IMR-90 (cell line): ENCODE data around the gene ELK3. TPM values are rescaled to one million over a fixed set of nuclear protein-coding genes. Genes with fewer than 3 reads are reported as not detected.
A peak's percentile ranks its signal among the peaks of the same experiment; 100 is the strongest.

Experiments used
- ATAC-seq: fragments of 200-7000 bp; cut with Tn5 transposase; 2 replicates; pipeline ENCODE4 v1.9.1; 2020; ENCODE audit warnings: low read depth, mild to moderate bottlenecking, moderate library complexity
- BruUV-seq: library from RNA; stranded (reverse); fragments of 400-500 nt; replicated peaks from 2 replicates; lab custom pipeline; 2021; lab: Mats Ljungman, UMichigan
- CTCF ChIA-PET: fragments of 300-600 bp; formaldehyde crosslinking; extraction: SDS; loops from one replicate; lab custom pipeline; 2021; ENCODE audit warnings: antibody characterized with exemption; lab: Yijun Ruan, JAX
- POLR2A ChIA-PET: fragments of 300-600 bp; sonication (Branson Sonifier 250); formaldehyde crosslinking; loops from one replicate; lab custom pipeline; 2022; ENCODE audit warnings: antibody characterized with exemption; ENCODE audit not compliant: unreplicated experiment; lab: Charles Lee
- DNase-seq: peaks from one replicate; pipeline ENCODE4 v3.0.0; 2013
- H2AFZ ChIP-seq: replicated peaks from 2 replicates; pipeline ENCODE3; 2013; ENCODE audit warnings: low read length, mild to moderate bottlenecking; ENCODE audit not compliant: poor library complexity
- H2AK5ac ChIP-seq: 2 replicates; pipeline ENCODE4 v1.6.1; 2013; ENCODE audit warnings: low read depth, low read length, inconsistent platforms
- H2AK9ac ChIP-seq: replicated peaks from 2 replicates; pipeline ENCODE3; 2013; ENCODE audit warnings: mild to moderate bottlenecking, low read depth, low read length, moderate library complexity; ENCODE audit not compliant: poor library complexity
- H2BK120ac ChIP-seq: 2 replicates; pipeline ENCODE4 v1.6.1; 2013; ENCODE audit warnings: low read depth, low read length, inconsistent platforms
- H2BK15ac ChIP-seq: 3 replicates; pipeline ENCODE4 v1.6.1; 2013; ENCODE audit warnings: low read depth, low read length, inconsistent platforms
- H2BK20ac ChIP-seq: 2 replicates; pipeline ENCODE4 v1.6.1; 2013; ENCODE audit warnings: low read depth, mild to moderate bottlenecking, inconsistent platforms, low read length, moderate library complexity
- H2BK5ac ChIP-seq: 2 replicates; pipeline ENCODE4 v1.6.1; 2013; ENCODE audit warnings: mild to moderate bottlenecking, low read depth, low read length, inconsistent platforms; ENCODE audit not compliant: poor library complexity, severe bottlenecking
- H3K14ac ChIP-seq: replicated peaks from 2 replicates; pipeline ENCODE4 v1.6.1; 2013; ENCODE audit warnings: low read depth, low read length, inconsistent platforms
- H3K18ac ChIP-seq: 2 replicates; pipeline ENCODE4 v1.6.1; 2013; ENCODE audit warnings: low read depth, low read length, control low read depth
- H3K23ac ChIP-seq: 2 replicates; pipeline ENCODE4 v1.6.1; 2013; ENCODE audit warnings: low read depth, low read length, inconsistent platforms
- H3K27ac ChIP-seq: 2 replicates; pipeline ENCODE4 v1.5.1; 2013; ENCODE audit warnings: mild to moderate bottlenecking, control low read depth, low read length; ENCODE audit not compliant: insufficient read depth
- H3K27me3 ChIP-seq: 2 replicates; pipeline ENCODE4 v1.6.1; 2013; ENCODE audit warnings: low read length; ENCODE audit not compliant: control insufficient read depth, insufficient read depth
- H3K36me3 ChIP-seq: 2 replicates; pipeline ENCODE4 v1.6.1; 2013; ENCODE audit warnings: low read length, mixed read lengths; ENCODE audit not compliant: control insufficient read depth, insufficient read depth
- H3K4ac ChIP-seq: 2 replicates; pipeline ENCODE4 v1.6.1; 2013; ENCODE audit warnings: low read depth, low read length, inconsistent platforms
- H3K4me1 ChIP-seq: 2 replicates; pipeline ENCODE4 v1.6.1; 2013; ENCODE audit warnings: low read length, mixed read lengths; ENCODE audit not compliant: control insufficient read depth, insufficient read depth
- H3K4me2 ChIP-seq: 2 replicates; pipeline ENCODE4 v1.6.1; 2013; ENCODE audit warnings: low read depth, mild to moderate bottlenecking, control low read depth, low read length, moderate library complexity
- H3K4me3 ChIP-seq: 2 replicates; pipeline ENCODE4 v1.5.1; 2013; ENCODE audit warnings: low read depth, mild to moderate bottlenecking, control low read depth, low read length, moderate library complexity; ENCODE audit not compliant: insufficient read depth
- H3K56ac ChIP-seq: 2 replicates; pipeline ENCODE4 v1.6.1; 2013; ENCODE audit warnings: low read length, inconsistent platforms; ENCODE audit not compliant: insufficient read depth; ENCODE audit errors: extremely low read depth
- H3K79me1 ChIP-seq, 2 experiments: 2 replicates each; pipeline ENCODE4 v1.6.1; 2013; ENCODE audit warnings: low read length in 2 of 2, inconsistent platforms in 1 of 2, low read depth in 1 of 2
- H3K9ac ChIP-seq: 2 replicates; pipeline ENCODE4 v1.6.1; 2013; ENCODE audit warnings: low read depth, low read length, control low read depth
- H3K9me1 ChIP-seq: 2 replicates; pipeline ENCODE4 v1.6.1; 2013; ENCODE audit warnings: low read length, inconsistent platforms; ENCODE audit not compliant: insufficient read depth
- H3K9me3 ChIP-seq: 2 replicates; pipeline ENCODE4 v1.6.1; 2013; ENCODE audit warnings: low read length; ENCODE audit not compliant: control insufficient read depth, insufficient read depth
- H4K20me1 ChIP-seq: 2 replicates; pipeline ENCODE4 v1.6.1; 2013; ENCODE audit warnings: low read length, inconsistent platforms; ENCODE audit not compliant: insufficient read depth
- H4K5ac ChIP-seq: 2 replicates; pipeline ENCODE4 v1.6.1; 2013; ENCODE audit warnings: mild to moderate bottlenecking, low read depth, low read length, control low read depth
- H4K8ac ChIP-seq, 2 experiments: 2 replicates each; pipeline ENCODE4 v1.6.1; 2013; ENCODE audit warnings: low read depth in 2 of 2, low read length in 2 of 2, control low read depth in 1 of 2, inconsistent platforms in 1 of 2
- H4K91ac ChIP-seq: 2 replicates; pipeline ENCODE4 v1.6.1; 2013; ENCODE audit warnings: low read depth, low read length, inconsistent platforms; ENCODE audit not compliant: insufficient read depth
- CEBPB ChIP-seq: IDR thresholded peaks from 2 replicates; pipeline ENCODE4 v1.6.1; 2012; ENCODE audit warnings: low read depth, low read length, improper control_type of control experiment
- POLR2A ChIP-seq: IDR thresholded peaks from 2 replicates; pipeline ENCODE4 v1.6.1; 2012; ENCODE audit warnings: mild to moderate bottlenecking, low read depth, low read length
- WGBS, 2 experiments: methylation state at CpG; one replicate each; pipeline versions ENCODE4 v1.1.5 to v1.1.7; 2013; ENCODE audit warnings: missing lambda C conversion rate in 2 of 2; ENCODE audit not compliant: insufficient read length in 1 of 2; ENCODE audit errors: extremely low coverage in 2 of 2; 5-methylcytosine and 5-hydroxymethylcytosine counted together
- dilution Hi-C: fragments of 300-500 bp; cut with HindIII; formaldehyde crosslinking; loops from one replicate; pipeline ENCODE4 v1.14.3; 2018; ENCODE audit warnings: low sequenced_read_pairs; ENCODE audit not compliant: unreplicated experiment
- in situ Hi-C: fragments of 300-500 bp; cut with MboI; formaldehyde crosslinking; loops from 3 replicates; pipeline ENCODE4 v1.14.3; 2019; ENCODE audit warnings: low sequenced_read_pairs, inconsistent platforms, mixed read lengths
- intact Hi-C: fragments of 100-400 bp; cut with micrococcal nuclease; formaldehyde crosslinking; loops from 2 replicates; pipeline ENCODE4 v1.10.0; 2022
- polyA plus RNA-seq, 3 experiments: library from polyadenylated mRNA; depleted of rRNA; stranded (reverse); fragments of >200 nt; gene quantifications; 2 replicates each; pipeline ENCODE4 v1.2.3, GENCODE V29; 2012; ENCODE audit warnings: low replicate concordance in 1 of 3
- total RNA-seq: library from RNA; depleted of rRNA; stranded (reverse); fragments of >200 nt; gene quantifications from 2 replicates; pipeline ENCODE4 v1.2.3, GENCODE V29; 2012

Gene ELK3
- total and polyA plus RNA-seq, 2 of the 4 experiments (the other 2 are of a cell fraction), result 14.5 to 27.5 TPM

DNA sequence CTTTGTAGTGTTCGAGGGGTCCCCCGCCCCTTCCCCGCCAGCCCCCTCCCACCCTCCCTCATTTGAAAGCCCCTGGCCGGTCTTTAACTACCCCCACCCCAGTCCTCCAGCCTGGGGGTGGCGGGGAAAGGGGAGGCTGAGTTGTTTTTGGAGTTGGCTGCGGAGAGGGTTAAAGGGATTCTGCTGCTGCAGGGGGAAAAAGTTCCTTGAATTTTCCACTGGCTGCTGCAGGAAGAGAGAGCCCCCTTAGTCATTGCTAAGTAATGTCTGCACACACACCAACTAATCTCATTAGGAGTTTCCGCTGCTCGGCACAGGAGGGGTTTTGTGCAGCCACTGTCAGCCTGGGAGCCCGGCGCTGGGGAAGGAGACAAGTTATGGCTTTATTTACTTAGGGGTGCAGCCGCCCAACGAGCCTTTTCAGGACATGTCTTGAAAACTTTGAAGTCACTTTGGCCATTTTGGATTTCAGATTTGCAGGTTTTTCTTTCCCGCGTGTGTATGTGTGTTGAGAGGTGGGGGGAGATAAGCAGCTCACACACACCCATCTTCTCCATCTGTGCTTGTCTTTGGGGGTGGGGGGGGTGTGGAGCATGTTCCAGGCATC, 1.8 kb downstream of the ELK3 start:
- no peaks in the 10 kb centered on the region for H3K36me3 ChIP-seq
- no peaks in the 10 kb centered on the region for H3K27me3 ChIP-seq
- peaks cover 9% of the 10 kb centered on the region for H3K9me1 ChIP-seq
- H3K23ac ChIP-seq, result peak overlapping the region; percentile 90
- POLR2A ChIA-PET, result no interaction called here
- in situ Hi-C loops, result no loop called here
- peak overlapping the region; percentile 97 for H3K4me3 ChIP-seq
- H4K5ac ChIP-seq, result peak overlapping the region; percentile 71
- peak; percentile 27 for ATAC-seq
- no CpG with 5 or more reads among the region's 14 CpGs for WGBS, 2 experiments
- peak overlapping the region; percentile 86 for H2AK9ac ChIP-seq
- CTCF ChIA-PET, result interaction anchor here (1.4 kb wide), 1 partner anchor 19 kb away, joined by 4 read pairs; no protein-coding TSS in a partner anchor
- H2BK5ac ChIP-seq, result peak overlapping the region; percentile 93
- no peaks in the 10 kb centered on the region for H3K9me3 ChIP-seq
- H2AK5ac ChIP-seq, result 0 out of 2 replicates have a peak overlapping the region, but pooled peaks have one; percentile 40
- peak overlapping the region; percentile 90 for H2BK120ac ChIP-seq
- H3K18ac ChIP-seq, result peak overlapping the region; percentile 49
- peak overlapping the region; percentile 95 for H3K4me2 ChIP-seq
- H2AFZ ChIP-seq, result peak overlapping the region; percentile 61
- peaks cover 5% of the 10 kb centered on the region for H3K4me1 ChIP-seq
- H4K20me1 ChIP-seq, result peaks cover 14% of the 10 kb centered on the region; the same call in 1 of the 2 replicates
- TF ChIP-seq POLR2A (peak; percentile 85), CEBPB (no peak)
- H2BK20ac ChIP-seq, result peak overlapping the region; percentile 48
- peak overlapping the region; percentile 90 for H3K56ac ChIP-seq
- intact Hi-C loops, result loop anchor here (5.0 kb wide), 1 partner anchor 159 kb away; the partner anchor contains the start of gene LTA4H
- H3K79me1 ChIP-seq, result peaks cover 0 to 24% of the 10 kb centered on the region in 2 experiments; a peak in 2 of 4 replicates
- H2BK15ac ChIP-seq, result peak overlapping the region; percentile 10; the same call in 2 of the 3 replicates
- peak overlapping the region; percentile 75 for H3K9ac ChIP-seq
- peak overlapping the region; percentile 94 for H3K4ac ChIP-seq
- H3K27ac ChIP-seq, result peak overlapping the region; percentile 90
- dilution Hi-C loops, result no loop called here
- H4K8ac ChIP-seq, result peak overlapping the region; percentile 69 to 83
- BruUV-seq, result TSS peak; percentile 75
- H4K91ac ChIP-seq, result peak overlapping the region; percentile 74
- DNase-seq, result peak; percentile 74
- H3K14ac ChIP-seq, result peak overlapping the region; percentile 96
